ENCODE measurements around the gene SPIRE1.

GRCh38 chr18:12699747-12700146 lies 41.8 kb upstream of the SPIRE1 start:
- TF ChIP-seq CTCF (IDR thresholded peaks at IDR 0.05) (no peak), POLR2A (IDR thresholded peaks at IDR 0.05) (no peak), EP300 (IDR thresholded peaks at IDR 0.05) (no peak)

All from ovary (tissue), 3 donors.